Activated CD4-positive, alpha-beta T cell treated with anti-CD3 and anti-CD28 coated beads, Interleukin-2, amount 50 U/mL, for 16 hours (primary cell): Measurements from ENCODE around the gene WIPI1.
"Not testable (repeated sequence)": the region's sequence is repeated elsewhere in the genome, so short reads cannot be mapped to it uniquely, and the experiment has no call there.

Experiments used
- DNase-seq: peaks from one replicate; pipeline ENCODE4 v3.0.0-alpha.2; 2020

Gene WIPI1

GRCh38 chr17:68413597-68414560, 43.4 kb downstream of the WIPI1 start:
- DNase-seq: peak; percentile 41

GRCh38 chr17:68407656-68408055, 49.6 kb downstream of the WIPI1 start:
- DNase-seq: not testable (repeated sequence)

GRCh38 chr17:68403837-68404236, 53.5 kb downstream of the WIPI1 start:
- DNase-seq: not testable (repeated sequence)

GRCh38 chr17:68403122-68403521, 54.2 kb downstream of the WIPI1 start:
- DNase-seq: no peak

GRCh38 chr17:68401288-68401687, 56.0 kb downstream of the WIPI1 start:
- DNase-seq: no peak

- DNase-seq: no peak
These were observed 56.9 kb downstream of the WIPI1 start for GRCh38 chr17:68400404-68400735.

GRCh38 chr17:68399638-68400403, 57.5 kb downstream of the WIPI1 start:
- peak; percentile 55 for DNase-seq

GRCh38 chr17:68398691-68399637, 58.3 kb downstream of the WIPI1 start:
- DNase-seq: peak; percentile 63

- no peak for DNase-seq
These were observed 60.2 kb downstream of the WIPI1 start for GRCh38 chr17:68397108-68397536.

GRCh38 chr17:68396226-68397107, 60.8 kb downstream of the WIPI1 start:
- no peak for DNase-seq

- DNase-seq: no peak
These were observed 62.5 kb downstream of the WIPI1 start for GRCh38 chr17:68394608-68395331.

GRCh38 chr17:68391561-68392268, 65.6 kb downstream of the WIPI1 start:
- no peak for DNase-seq

GRCh38 chr17:68390888-68391545, 66.3 kb downstream of the WIPI1 start:
- no peak for DNase-seq

- no peak for DNase-seq
These were observed 68.3 kb downstream of the WIPI1 start for GRCh38 chr17:68389041-68389440.

GRCh38 chr17:68387435-68388218, 69.7 kb downstream of the WIPI1 start:
- no peak for DNase-seq

- DNase-seq: no peak
These were observed 71.6 kb downstream of the WIPI1 start for GRCh38 chr17:68385490-68386215.

- DNase-seq: no peak
These were observed 72.4 kb downstream of the WIPI1 start for GRCh38 chr17:68384941-68385340.

- DNase-seq: no peak
These were observed 72.8 kb downstream of the WIPI1 start for GRCh38 chr17:68384471-68384870.
